HEK293 (cell line): Measurements from ENCODE around the gene SNCG.
A peak's percentile ranks its signal among the peaks of the same experiment; 100 is the strongest.
"Not testable (repeated sequence)": the region's sequence is repeated elsewhere in the genome, so short reads cannot be mapped to it uniquely, and the experiment has no call there.

Source experiments
- CTCF ChIA-PET: fragments of 350-600 bp; formaldehyde crosslinking; extraction: SDS; loops from one replicate; lab custom pipeline; 2021; ENCODE audit warnings: antibody characterized with exemption; lab: Yijun Ruan, JAX
- POLR2A ChIA-PET: fragments of 300-600 bp; formaldehyde crosslinking; extraction: SDS; loops from one replicate; lab custom pipeline; 2020; ENCODE audit warnings: antibody characterized with exemption, inconsistent platforms; lab: Yijun Ruan, JAX
- H3K27ac ChIP-seq: fragments of 200-500 bp; sonication (Bioruptor generic); 2 replicates; pipeline ENCODE4 v1.5.1; 2014; ENCODE audit warnings: low read depth, low read length, control low read depth, inconsistent platforms; ENCODE audit errors: extremely low read depth
- H3K36me3 ChIP-seq, 2 experiments: fragments of 200-500 bp in 1 of 2; sonication (Bioruptor generic) in 1 of 2; 1 replicate in 1 of 2; 2 replicates in 1 of 2; pipeline ENCODE4 v1.5.1; 2014 to 2017; ENCODE audit warnings: inconsistent platforms in 2 of 2, low read length in 2 of 2; ENCODE audit not compliant: control insufficient read depth in 2 of 2, insufficient read depth in 1 of 2
- H3K4me1 ChIP-seq: fragments of 200-500 bp; sonication (Bioruptor generic); 2 replicates; pipeline ENCODE4 v1.5.1; 2014; ENCODE audit warnings: mild to moderate bottlenecking, low read length, inconsistent platforms; ENCODE audit not compliant: control insufficient read depth, insufficient read depth
- H3K4me3 ChIP-seq: 2 replicates; pipeline ENCODE4 v1.5.1; 2011; ENCODE audit warnings: low read depth, mild to moderate bottlenecking, control low read depth, low read length, moderate library complexity
- H3K9me3 ChIP-seq: fragments of 200-500 bp; sonication (Bioruptor generic); 2 replicates; pipeline ENCODE4 v1.5.1; 2014; ENCODE audit warnings: low read depth, low read length, inconsistent platforms; ENCODE audit not compliant: control insufficient read depth, insufficient read depth
- ATF2 ChIP-seq: fragments of 450-650 bp; formaldehyde crosslinking; IDR thresholded peaks from 2 replicates; pipeline ENCODE4 v1.5.1; 2016; ENCODE audit warnings: missing biosample characterization, missing genetic modification characterization, low read depth
- GFI1B ChIP-seq: fragments of 450-650 bp; formaldehyde crosslinking; IDR thresholded peaks from 2 replicates; pipeline ENCODE4 v1.5.1; 2016; ENCODE audit warnings: missing biosample characterization, missing genetic modification characterization
- KLF1 ChIP-seq: fragments of 450-650 bp; formaldehyde crosslinking; IDR thresholded peaks from 2 replicates; pipeline ENCODE4 v1.5.1; 2016; ENCODE audit warnings: missing biosample characterization, missing genetic modification characterization
- ZBTB21 ChIP-seq: fragments of 450-650 bp; formaldehyde crosslinking; IDR thresholded peaks from 2 replicates; pipeline ENCODE4 v1.5.1; 2017; ENCODE audit warnings: missing biosample characterization, missing genetic modification characterization
- ZFP3 ChIP-seq: fragments of 450-650 bp; formaldehyde crosslinking; IDR thresholded peaks from 2 replicates; pipeline ENCODE4 v1.5.1; 2016; ENCODE audit warnings: low read depth, missing biosample characterization, missing genetic modification characterization
- ZNF10 ChIP-seq: fragments of 450-650 bp; formaldehyde crosslinking; IDR thresholded peaks from 2 replicates; pipeline ENCODE4 v1.5.1; 2017; ENCODE audit warnings: missing biosample characterization, missing genetic modification characterization
- ZNF146 ChIP-seq: fragments of 450-650 bp; formaldehyde crosslinking; IDR thresholded peaks from 2 replicates; pipeline ENCODE4 v1.5.1; 2016; ENCODE audit warnings: missing biosample characterization, missing genetic modification characterization
- ZNF16 ChIP-seq: fragments of 450-650 bp; formaldehyde crosslinking; IDR thresholded peaks from 2 replicates; pipeline ENCODE4 v1.5.1; 2016; ENCODE audit warnings: low read depth, missing biosample characterization, missing genetic modification characterization
- ZNF24 ChIP-seq: fragments of 450-650 bp; formaldehyde crosslinking; IDR thresholded peaks from 2 replicates; pipeline ENCODE4 v1.5.1; 2016; ENCODE audit warnings: missing biosample characterization, missing genetic modification characterization
- ZNF366 ChIP-seq: fragments of 450-650 bp; formaldehyde crosslinking; conservative IDR thresholded peaks from 2 replicates; pipeline ENCODE4 v1.5.1; 2016; ENCODE audit warnings: missing biosample characterization, missing genetic modification characterization
- ZNF423 ChIP-seq: fragments of 450-650 bp; formaldehyde crosslinking; IDR thresholded peaks from 2 replicates; pipeline ENCODE4 v1.5.1; 2016; ENCODE audit warnings: missing biosample characterization, missing genetic modification characterization
- ZNF473 ChIP-seq: fragments of 450-650 bp; formaldehyde crosslinking; IDR thresholded peaks from 2 replicates; pipeline ENCODE4 v1.5.1; 2017; ENCODE audit warnings: missing biosample characterization, missing genetic modification characterization
- ZNF514 ChIP-seq: fragments of 450-650 bp; formaldehyde crosslinking; IDR thresholded peaks from 2 replicates; pipeline ENCODE4 v1.5.1; 2016; ENCODE audit warnings: missing biosample characterization, missing genetic modification characterization
- ZNF585B ChIP-seq: fragments of 450-650 bp; formaldehyde crosslinking; IDR thresholded peaks from 2 replicates; pipeline ENCODE4 v1.5.1; 2016; ENCODE audit warnings: missing biosample characterization, missing genetic modification characterization
- ZNF621 ChIP-seq: fragments of 450-650 bp; formaldehyde crosslinking; IDR thresholded peaks from 2 replicates; pipeline ENCODE4 v1.5.1; 2017; ENCODE audit warnings: missing biosample characterization, missing genetic modification characterization
- ZNF701 ChIP-seq: fragments of 450-650 bp; formaldehyde crosslinking; IDR thresholded peaks from 2 replicates; pipeline ENCODE4 v1.5.1; 2016; ENCODE audit warnings: missing biosample characterization, missing genetic modification characterization
- ZNF768 ChIP-seq: fragments of 450-650 bp; formaldehyde crosslinking; IDR thresholded peaks from 2 replicates; pipeline ENCODE4 v1.5.1; 2018; ENCODE audit warnings: missing biosample characterization, mild to moderate bottlenecking, missing genetic modification characterization
- ZNF776 ChIP-seq: fragments of 450-650 bp; formaldehyde crosslinking; IDR thresholded peaks from 2 replicates; pipeline ENCODE4 v1.5.0; 2017; ENCODE audit warnings: missing biosample characterization, missing genetic modification characterization, borderline replicate concordance
- ZNF777 ChIP-seq: fragments of 450-650 bp; formaldehyde crosslinking; IDR thresholded peaks from 2 replicates; pipeline ENCODE4 v1.5.1; 2017; ENCODE audit warnings: missing biosample characterization, missing genetic modification characterization, borderline replicate concordance
- TF ChIP-seq, protein P1 (sequence below): fragments of 450-650 bp; formaldehyde crosslinking; IDR thresholded peaks from 2 replicates; pipeline ENCODE4 v1.5.1; 2017; ENCODE audit warnings: missing biosample characterization, missing genetic modification characterization
- TF ChIP-seq, protein P2 (sequence below): fragments of 450-650 bp; formaldehyde crosslinking; IDR thresholded peaks from 2 replicates; pipeline ENCODE4 v1.5.1; 2016; ENCODE audit warnings: missing biosample characterization, missing genetic modification characterization
- TF ChIP-seq, protein P3 (sequence below): fragments of 450-650 bp; formaldehyde crosslinking; IDR thresholded peaks from 2 replicates; pipeline ENCODE4 v1.5.1; 2016; ENCODE audit warnings: missing biosample characterization, missing genetic modification characterization

Gene SNCG

DNA sequence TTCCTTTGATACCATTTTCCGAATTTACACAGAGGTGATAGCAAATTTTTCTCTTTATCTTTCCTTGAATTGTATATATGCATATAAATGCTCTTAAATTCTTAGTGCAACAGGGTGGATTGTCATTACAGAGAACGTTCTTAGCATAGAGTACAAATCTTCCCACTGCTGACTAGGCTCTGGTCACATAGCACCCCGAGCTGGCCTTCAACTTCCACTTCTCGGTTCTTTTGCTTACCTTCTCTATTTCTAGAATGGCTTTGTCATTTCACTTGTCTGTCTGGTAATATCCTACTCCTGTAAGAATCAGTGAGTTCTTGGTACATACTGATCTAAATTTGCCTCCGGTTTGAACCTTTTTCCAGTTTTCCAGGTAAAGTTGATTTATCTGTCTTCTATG is 23.3 kb downstream of the SNCG start:
- H3K4me1 ChIP-seq: no peaks in the 10 kb centered on the region
- H3K36me3 ChIP-seq: no peaks in the 10 kb centered on the region
- no peak for TF ChIP-seq GFI1B (tag by site-specific recombination)
- TF ChIP-seq KLF1 (tag by site-specific recombination): no peak
- TF ChIP-seq ZNF24: no peak
- no peak for TF ChIP-seq ATF2
- TF ChIP-seq ZNF514 (tag by site-specific recombination): no peak
- TF ChIP-seq ZNF768 (tag by site-specific recombination): no peak
- no peak for TF ChIP-seq ZNF701 (tag by site-specific recombination)
- TF ChIP-seq, protein P1, sequence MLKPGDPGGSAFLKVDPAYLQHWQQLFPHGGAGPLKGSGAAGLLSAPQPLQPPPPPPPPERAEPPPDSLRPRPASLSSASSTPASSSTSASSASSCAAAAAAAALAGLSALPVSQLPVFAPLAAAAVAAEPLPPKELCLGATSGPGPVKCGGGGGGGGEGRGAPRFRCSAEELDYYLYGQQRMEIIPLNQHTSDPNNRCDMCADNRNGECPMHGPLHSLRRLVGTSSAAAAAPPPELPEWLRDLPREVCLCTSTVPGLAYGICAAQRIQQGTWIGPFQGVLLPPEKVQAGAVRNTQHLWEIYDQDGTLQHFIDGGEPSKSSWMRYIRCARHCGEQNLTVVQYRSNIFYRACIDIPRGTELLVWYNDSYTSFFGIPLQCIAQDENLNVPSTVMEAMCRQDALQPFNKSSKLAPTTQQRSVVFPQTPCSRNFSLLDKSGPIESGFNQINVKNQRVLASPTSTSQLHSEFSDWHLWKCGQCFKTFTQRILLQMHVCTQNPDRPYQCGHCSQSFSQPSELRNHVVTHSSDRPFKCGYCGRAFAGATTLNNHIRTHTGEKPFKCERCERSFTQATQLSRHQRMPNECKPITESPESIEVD (tag by site-specific recombination): no peak
- no peak for TF ChIP-seq ZBTB21 (tag by site-specific recombination)
- TF ChIP-seq, protein P2, sequence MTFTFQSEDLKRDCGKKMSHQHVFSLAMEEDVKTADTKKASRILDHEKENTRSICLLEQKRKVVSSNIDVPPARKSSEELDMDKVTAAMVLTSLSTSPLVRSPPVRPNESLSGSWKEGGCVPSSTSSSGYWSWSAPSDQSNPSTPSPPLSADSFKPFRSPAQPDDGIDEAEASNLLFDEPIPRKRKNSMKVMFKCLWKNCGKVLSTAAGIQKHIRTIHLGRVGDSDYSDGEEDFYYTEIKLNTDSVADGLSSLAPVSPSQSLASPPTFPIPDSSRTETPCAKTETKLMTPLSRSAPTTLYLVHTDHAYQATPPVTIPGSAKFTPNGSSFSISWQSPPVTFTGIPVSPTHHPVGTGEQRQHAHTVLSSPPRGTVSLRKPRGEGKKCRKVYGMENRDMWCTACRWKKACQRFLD: no peak
- TF ChIP-seq ZNF16: no peak
- no peak for TF ChIP-seq ZNF10 (tag by site-specific recombination)
- no peak for TF ChIP-seq ZNF366 (tag by site-specific recombination)
- TF ChIP-seq ZNF776 (tag by site-specific recombination): no peak
- TF ChIP-seq ZFP3 (tag by site-specific recombination): no peak
- TF ChIP-seq ZNF777: no peak
- TF ChIP-seq ZNF473 (tag by site-specific recombination): no peak
- TF ChIP-seq ZNF423 (tag by site-specific recombination): no peak
- no peak for TF ChIP-seq ZNF585B
- TF ChIP-seq ZNF621: no peak
- CTCF ChIA-PET: interaction anchor here (0.6 kb wide), 1 partner anchor 43 kb away, joined by 4 read pairs; no protein-coding TSS in a partner anchor
- POLR2A ChIA-PET: no interaction called here
- H3K9me3 ChIP-seq: no peaks in the 10 kb centered on the region
- H3K4me3 ChIP-seq: no peak overlapping the region
- H3K27ac ChIP-seq: no peak overlapping the region

DNA sequence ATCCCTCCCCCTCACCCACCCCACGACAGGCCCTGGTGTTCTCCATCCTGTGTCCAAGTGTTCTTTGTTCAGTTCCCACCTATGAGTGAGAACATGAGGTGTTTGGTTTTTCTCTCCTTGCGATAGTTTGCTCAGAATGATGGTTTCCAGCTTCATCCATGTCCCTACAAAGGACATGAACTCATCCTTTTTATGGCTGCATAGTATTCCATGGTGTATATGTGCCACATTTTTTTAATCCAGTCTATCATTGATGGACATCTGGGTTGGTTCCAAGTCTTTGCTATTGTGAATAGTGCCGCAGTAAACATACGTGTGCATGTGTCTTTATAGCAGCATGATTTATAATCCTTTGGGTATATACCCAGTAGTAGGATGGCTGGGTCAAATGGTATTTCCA is 26.1 kb downstream of the SNCG start:
- POLR2A ChIA-PET, H3K4me1 ChIP-seq, CTCF ChIA-PET, H3K9me3 ChIP-seq, H3K36me3 ChIP-seq, H3K4me3 ChIP-seq, H3K27ac ChIP-seq: not testable (repeated sequence)
- TF ChIP-seq, protein P3, sequence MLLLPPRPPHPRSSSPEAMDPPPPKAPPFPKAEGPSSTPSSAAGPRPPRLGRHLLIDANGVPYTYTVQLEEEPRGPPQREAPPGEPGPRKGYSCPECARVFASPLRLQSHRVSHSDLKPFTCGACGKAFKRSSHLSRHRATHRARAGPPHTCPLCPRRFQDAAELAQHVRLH (tag by site-specific recombination): peak; percentile 63
- TF ChIP-seq ZNF146 (tag by site-specific recombination): peak; percentile 94
